Measurements from ENCODE around the gene CD70. TPM values are rescaled to one million over a fixed set of nuclear protein-coding genes. Genes with fewer than 3 reads are reported as not detected.

The CD70 gene
- total and polyA plus RNA-seq, 10 donors, result 0.69 to 7.3 (median 3.4) TPM

DNA sequence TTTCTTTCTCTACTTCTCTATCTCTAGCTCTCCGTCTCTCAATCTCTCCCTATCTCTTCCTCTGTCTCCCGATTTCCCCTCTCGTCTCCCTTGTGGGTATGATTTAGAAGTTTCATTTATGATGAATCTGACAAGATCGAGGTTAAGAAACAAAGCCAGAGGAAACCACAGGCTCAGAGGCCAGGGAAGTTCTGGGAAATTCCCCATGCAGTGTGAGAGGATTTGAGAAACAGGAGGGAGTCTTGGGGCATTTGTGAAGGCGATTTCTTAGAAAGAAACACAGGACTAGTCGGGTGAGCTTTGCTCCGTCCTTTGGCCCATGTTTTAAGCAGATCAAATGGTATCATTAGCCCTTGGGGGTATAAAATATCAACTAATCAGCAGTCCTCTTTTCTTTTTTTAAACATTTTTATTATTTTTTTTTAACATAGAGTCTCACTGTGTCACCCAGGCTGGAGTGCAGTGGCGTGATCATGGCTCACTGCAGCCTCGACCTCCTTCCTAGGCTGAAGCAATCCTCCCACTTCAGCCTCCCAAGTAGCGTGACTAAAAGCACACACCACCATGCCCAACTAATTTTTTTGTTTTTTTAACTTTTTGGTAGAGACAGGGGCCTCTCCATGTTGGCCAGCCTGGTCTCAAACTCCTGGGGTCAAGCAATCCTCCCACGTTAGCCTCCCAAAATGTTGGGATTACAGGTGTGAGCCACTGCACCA is 34.3 kb downstream of the CD70 start:
- Histone ChIP-seq H3K36me3 (no peaks in the 10 kb centered on the region), H3K4me1 (peaks cover 0 to 8% (median 6%) of the 10 kb centered on the region in 6 donors), H3K27me3 (replicated peaks in 1 of 7) (peaks cover 0 to 20% (median 0%) of the 10 kb centered on the region in 7 donors), H3K9me3 (no peaks in the 10 kb centered on the region), H3K27ac (no peak overlapping the region), H3K4me3 (no peak overlapping the region)
- TF ChIP-seq, protein P1, sequence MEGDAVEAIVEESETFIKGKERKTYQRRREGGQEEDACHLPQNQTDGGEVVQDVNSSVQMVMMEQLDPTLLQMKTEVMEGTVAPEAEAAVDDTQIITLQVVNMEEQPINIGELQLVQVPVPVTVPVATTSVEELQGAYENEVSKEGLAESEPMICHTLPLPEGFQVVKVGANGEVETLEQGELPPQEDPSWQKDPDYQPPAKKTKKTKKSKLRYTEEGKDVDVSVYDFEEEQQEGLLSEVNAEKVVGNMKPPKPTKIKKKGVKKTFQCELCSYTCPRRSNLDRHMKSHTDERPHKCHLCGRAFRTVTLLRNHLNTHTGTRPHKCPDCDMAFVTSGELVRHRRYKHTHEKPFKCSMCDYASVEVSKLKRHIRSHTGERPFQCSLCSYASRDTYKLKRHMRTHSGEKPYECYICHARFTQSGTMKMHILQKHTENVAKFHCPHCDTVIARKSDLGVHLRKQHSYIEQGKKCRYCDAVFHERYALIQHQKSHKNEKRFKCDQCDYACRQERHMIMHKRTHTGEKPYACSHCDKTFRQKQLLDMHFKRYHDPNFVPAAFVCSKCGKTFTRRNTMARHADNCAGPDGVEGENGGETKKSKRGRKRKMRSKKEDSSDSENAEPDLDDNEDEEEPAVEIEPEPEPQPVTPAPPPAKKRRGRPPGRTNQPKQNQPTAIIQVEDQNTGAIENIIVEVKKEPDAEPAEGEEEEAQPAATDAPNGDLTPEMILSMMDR (IDR thresholded peaks at IDR 0.05 in 8 of 11, conservative IDR thresholded peaks at IDR 0.05 in 3 of 11), result no peak
- TF ChIP-seq POLR2AphosphoS5 (IDR thresholded peaks at IDR 0.05) (no peak), POLR2A (IDR thresholded peaks at IDR 0.05) (no peak)
- intact Hi-C loops (cut with DNase I; ENCODE audit: low total_unique reads), result no loop called here
- no peak for DNase-seq
- 36 to 43% (median 37%) methylated on average over 11 of the region's 11 CpGs for WGBS, 5 donors

DNA sequence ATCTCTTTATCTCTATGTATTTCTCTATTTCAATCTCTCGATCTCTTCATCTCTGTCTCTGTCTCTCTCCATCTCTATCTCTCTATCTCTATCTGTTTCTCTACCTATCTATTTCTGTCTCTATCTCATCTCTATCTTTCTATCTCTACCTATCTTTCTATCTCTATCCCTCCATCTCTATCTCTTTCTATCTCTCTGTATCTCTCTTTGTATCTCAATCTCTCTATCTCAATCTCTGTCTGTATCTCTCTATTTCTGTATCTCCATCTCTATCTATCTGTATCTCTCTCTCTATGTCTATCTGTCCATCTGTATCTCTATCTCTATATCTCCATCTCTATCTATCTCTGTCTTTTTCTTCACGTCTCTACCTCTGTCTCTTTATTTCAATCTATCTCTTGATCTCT is 34.9 kb downstream of the CD70 start:
- 76 to 82% (median 78%) methylated on average over 2 of the region's 2 CpGs for WGBS, 5 donors
- no peak overlapping the region for H3K4me3 ChIP-seq
- TF ChIP-seq POLR2AphosphoS5 (IDR thresholded peaks at IDR 0.05), result no peak
- TF ChIP-seq POLR2A (IDR thresholded peaks at IDR 0.05), result no peak
- TF ChIP-seq, protein P1 (IDR thresholded peaks at IDR 0.05 in 8 of 11, conservative IDR thresholded peaks at IDR 0.05 in 3 of 11), result no peak
- no peak for DNase-seq
- no peaks in the 10 kb centered on the region for H3K36me3 ChIP-seq
- H3K27ac ChIP-seq, result no peak overlapping the region
- H3K4me1 ChIP-seq, result peaks cover 0 to 12% (median 9%) of the 10 kb centered on the region in 6 donors
- peaks cover 0 to 26% (median 0%) of the 10 kb centered on the region in 7 donors for H3K27me3 ChIP-seq (replicated peaks in 1 of 7)
- intact Hi-C loops (cut with DNase I; ENCODE audit: low total_unique reads), result no loop called here
- H3K9me3 ChIP-seq, result peaks cover 0 to 4% (median 0%) of the 10 kb centered on the region in 8 donors

DNA sequence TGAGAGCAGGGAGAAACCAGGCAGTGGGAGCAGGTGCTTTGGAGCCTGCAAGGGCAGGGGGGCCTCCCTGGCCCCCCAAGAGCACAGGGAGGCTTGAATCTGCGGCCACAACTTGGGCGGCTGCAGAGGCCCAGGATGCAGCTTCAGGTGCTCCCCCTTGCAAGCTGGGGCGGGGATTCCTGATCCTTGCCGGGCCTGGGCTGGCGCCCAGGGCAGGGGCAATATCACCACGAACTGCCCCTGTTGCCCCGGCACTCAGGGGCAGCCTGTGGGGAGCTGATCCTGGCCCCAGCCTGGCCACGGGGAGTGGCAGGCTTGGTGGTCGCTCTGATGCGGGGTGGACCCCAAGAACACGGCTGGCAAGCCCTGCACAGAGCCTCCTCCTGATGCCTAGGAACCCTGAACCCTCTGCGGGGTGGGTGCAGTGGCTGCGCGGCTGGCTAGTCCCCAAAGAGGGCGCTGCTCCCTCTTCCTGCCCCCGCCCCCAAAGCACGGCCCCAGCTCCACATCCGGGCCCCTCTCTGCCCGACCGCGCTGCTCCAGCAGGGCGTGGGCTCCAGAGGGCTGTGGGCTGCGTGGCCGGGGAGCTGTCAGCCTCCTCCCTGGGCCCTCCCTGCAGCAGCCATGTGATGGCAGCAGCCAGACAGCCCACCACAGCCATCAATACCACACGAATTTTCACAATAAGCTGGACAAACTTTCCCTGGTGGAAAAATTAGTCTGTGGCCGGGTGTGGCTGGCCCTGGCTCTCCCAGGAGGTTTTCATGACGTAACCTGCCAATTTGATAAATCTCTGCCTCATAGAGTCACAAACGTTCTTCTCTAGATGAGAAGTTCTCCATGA is 39.1 kb downstream of the CD70 start:
- WGBS, 5 donors, result 11 to 34% (median 26%) methylated on average over 11 to 28 of the region's 28 CpGs
- peak; percentile 90 for DNase-seq
- Histone ChIP-seq H3K27ac (peak overlapping the region in 1 of 8 donors; percentile 32), H3K9me3 (peaks cover 0 to 9% (median 0%) of the 10 kb centered on the region in 8 donors), H3K4me3 (peak overlapping the region in 1 of 8 donors; percentile 31), H3K27me3 (replicated peaks in 1 of 7) (peaks cover 0 to 16% (median 0%) of the 10 kb centered on the region in 7 donors), H3K4me1 (peaks cover 0 to 12% (median 9%) of the 10 kb centered on the region in 6 donors), H3K36me3 (no peaks in the 10 kb centered on the region)
- intact Hi-C loops (cut with DNase I; ENCODE audit: low total_unique reads), result no loop called here
- TF ChIP-seq POLR2A (IDR thresholded peaks at IDR 0.05) (no peak), POLR2AphosphoS5 (IDR thresholded peaks at IDR 0.05) (peak in 2 of 3 donors; percentile 51 to 67)
- TF ChIP-seq, protein P1 (IDR thresholded peaks at IDR 0.05 in 8 of 11, conservative IDR thresholded peaks at IDR 0.05 in 3 of 11), result peak in 10 of 11 experiments; percentile 17 to 72 (median 46)
